Mononuclear cell (primary cell): Measurements from ENCODE around the gene CTTNBP2NL. TPM values are rescaled to one million over a fixed set of nuclear protein-coding genes. Genes with fewer than 3 reads are reported as not detected.
"Not testable (repeated sequence)": the region's sequence is repeated elsewhere in the genome, so short reads cannot be mapped to it uniquely, and the experiment has no call there.

Experiments used
- H3K27me3 ChIP-seq: 2 replicates; pipeline ENCODE4 v1.6.0; 2011; ENCODE audit warnings: low read length, control low read depth; ENCODE audit not compliant: insufficient read depth
- H3K4me1 ChIP-seq: 2 replicates; pipeline ENCODE4 v1.5.1; 2011; ENCODE audit warnings: mild to moderate bottlenecking, low read length, control low read depth; ENCODE audit not compliant: insufficient read depth
- H3K4me3 ChIP-seq: 2 replicates; pipeline ENCODE4 v1.5.1; 2011; ENCODE audit warnings: mild to moderate bottlenecking, low read length, moderate library complexity
- H3K9me3 ChIP-seq: 2 replicates; pipeline ENCODE4 v1.5.1; 2011; ENCODE audit warnings: low read depth, mild to moderate bottlenecking, control low read depth, low read length
- total RNA-seq: library from RNA; depleted of rRNA; stranded (reverse); fragments of >200 nt; gene quantifications from one replicate; pipeline ENCODE4 v1.2.3, GENCODE V29; 2012

The CTTNBP2NL gene
- total RNA-seq, 1 donor = 0.63 TPM

DNA sequence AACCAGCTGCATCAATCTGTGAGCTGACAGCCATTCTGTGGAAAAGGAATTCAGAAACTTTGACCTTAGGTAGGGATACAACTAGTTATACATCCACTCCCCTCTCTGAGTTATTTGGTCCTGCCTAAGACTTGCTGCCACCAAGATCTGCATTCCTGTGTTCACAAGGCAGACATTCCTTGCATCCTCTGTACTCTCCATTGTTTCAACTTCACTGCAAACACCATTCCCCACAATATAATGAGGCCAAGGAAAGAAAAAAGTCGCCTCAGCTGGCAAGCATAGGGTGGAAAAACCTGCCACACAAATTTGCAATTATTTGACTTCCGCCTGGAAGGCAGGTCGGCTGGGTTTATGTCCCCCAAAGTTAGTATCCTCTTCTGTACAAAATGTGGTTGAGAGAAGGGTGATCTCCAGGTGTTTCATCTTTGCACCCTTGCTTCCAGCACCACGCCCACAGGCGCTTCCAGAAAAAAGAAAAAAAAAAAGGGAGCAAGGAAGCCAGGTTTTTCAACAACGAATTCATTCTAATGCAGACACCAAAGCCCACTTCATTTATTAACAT, 676 bp upstream of the CTTNBP2NL start:
- peaks cover 40% of the 10 kb centered on the region for H3K4me1 ChIP-seq
- H3K27me3 ChIP-seq = peaks cover 3% of the 10 kb centered on the region
- peak overlapping the region; percentile 71 for H3K4me3 ChIP-seq
- H3K9me3 ChIP-seq = no peaks in the 10 kb centered on the region

DNA sequence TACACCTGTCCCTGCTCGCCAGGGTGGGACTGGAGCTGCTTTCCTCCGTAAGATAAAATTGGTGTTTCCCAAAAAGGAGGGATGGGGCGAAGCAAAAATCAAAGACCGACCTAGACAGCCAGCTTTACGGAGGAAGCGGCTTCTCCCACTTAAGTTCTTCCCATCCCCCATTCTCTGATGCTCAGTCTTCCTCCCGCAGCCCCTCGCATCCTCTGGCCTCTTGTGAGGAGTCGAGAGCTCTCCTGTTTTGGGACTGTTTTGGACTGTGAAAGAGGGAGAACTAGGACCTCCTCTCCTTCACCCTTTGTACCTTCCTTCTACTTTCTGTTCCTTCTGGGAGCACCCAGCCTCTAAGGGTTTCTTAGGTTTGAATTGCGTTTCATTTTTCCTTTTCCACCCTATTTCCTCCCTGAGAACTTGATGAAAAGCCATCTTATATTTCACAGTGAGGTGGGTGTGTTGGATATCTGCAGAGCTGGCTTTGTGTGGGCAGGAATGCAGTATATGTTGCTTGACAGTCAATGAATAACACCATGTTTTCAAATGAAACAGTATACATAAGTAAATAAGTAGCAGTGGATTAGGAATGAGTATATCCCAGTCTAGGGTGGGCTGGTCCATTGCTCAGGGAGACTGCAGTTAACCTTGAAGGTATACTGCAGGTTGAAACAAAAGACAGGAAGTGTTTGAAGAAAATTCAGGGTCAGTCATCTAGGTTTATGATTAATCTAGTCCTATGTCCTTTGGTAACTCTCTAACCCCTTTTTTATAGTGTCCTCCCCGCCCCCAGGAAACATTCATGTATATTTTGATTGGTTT, 848 bp downstream of the CTTNBP2NL start:
- H3K9me3 ChIP-seq = no peaks in the 10 kb centered on the region
- H3K4me3 ChIP-seq = peak overlapping the region; percentile 71
- peaks cover 32% of the 10 kb centered on the region for H3K4me1 ChIP-seq
- H3K27me3 ChIP-seq = peaks cover 3% of the 10 kb centered on the region

DNA sequence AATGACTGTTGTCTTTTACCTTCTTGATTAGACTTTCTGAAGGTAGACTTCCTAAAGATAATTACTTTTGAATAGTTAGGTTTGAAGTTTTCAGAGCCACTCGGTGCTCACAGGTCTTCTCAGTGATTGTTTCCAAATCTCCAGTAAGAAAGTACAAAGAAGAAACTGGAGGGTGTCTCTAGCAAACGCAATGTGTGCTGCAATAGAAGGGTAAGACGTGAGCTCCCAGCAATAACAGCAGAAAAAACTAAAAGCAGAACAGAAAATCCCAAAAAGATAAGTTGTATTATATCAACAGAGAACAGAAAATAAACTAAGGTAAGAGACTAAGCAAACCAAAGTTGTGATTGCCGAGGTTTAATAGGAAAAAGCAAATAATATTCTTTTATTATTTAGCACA, 1.8 kb downstream of the CTTNBP2NL start:
- Histone ChIP-seq H3K4me3 (no peak overlapping the region), H3K9me3 (no peaks in the 10 kb centered on the region), H3K4me1 (peaks cover 32% of the 10 kb centered on the region), H3K27me3 (peaks cover 3% of the 10 kb centered on the region)

DNA sequence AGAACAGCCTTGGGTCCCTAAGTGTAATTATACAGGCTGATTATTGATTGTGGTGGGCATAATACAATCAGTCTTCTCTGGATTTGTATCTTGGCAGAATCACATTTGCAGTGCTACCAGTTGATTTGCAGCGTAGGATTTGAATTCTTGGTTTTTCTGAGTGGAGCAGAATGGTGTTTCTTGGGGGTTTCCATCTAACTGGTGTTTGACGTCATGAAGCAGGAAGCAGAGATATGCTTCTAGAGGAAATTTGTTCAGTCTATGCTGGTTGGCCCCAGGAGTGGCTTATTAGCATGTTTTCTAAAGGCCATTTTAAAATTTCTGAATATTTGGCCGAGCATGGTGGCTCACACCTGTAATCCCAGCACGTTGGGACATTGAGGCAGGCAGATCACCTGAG, 3.4 kb downstream of the CTTNBP2NL start:
- peaks cover 21% of the 10 kb centered on the region for H3K4me1 ChIP-seq
- no peaks in the 10 kb centered on the region for H3K27me3 ChIP-seq
- no peak overlapping the region for H3K4me3 ChIP-seq
- H3K9me3 ChIP-seq = no peaks in the 10 kb centered on the region

DNA sequence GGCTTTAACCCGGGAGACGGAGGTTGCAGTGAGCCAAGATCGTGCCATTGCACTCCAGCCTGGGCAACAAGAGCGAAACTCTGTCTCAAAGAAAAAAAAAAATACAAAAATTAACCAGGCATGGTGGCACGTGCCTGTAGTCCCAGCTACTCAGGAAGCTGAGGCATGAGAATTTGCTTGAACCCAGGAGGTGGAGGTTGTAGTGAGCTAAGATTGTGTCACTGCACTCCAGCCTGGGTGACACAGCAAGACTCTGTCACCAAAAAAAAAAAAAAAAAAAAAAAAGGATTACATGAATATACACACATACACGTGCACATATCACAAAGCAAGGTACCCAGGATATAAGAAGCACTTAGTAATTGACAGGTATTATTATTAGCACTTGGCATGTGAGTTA, 4.7 kb downstream of the CTTNBP2NL start:
- not testable (repeated sequence) for H3K4me1 ChIP-seq, H3K27me3 ChIP-seq, H3K9me3 ChIP-seq, H3K4me3 ChIP-seq

DNA sequence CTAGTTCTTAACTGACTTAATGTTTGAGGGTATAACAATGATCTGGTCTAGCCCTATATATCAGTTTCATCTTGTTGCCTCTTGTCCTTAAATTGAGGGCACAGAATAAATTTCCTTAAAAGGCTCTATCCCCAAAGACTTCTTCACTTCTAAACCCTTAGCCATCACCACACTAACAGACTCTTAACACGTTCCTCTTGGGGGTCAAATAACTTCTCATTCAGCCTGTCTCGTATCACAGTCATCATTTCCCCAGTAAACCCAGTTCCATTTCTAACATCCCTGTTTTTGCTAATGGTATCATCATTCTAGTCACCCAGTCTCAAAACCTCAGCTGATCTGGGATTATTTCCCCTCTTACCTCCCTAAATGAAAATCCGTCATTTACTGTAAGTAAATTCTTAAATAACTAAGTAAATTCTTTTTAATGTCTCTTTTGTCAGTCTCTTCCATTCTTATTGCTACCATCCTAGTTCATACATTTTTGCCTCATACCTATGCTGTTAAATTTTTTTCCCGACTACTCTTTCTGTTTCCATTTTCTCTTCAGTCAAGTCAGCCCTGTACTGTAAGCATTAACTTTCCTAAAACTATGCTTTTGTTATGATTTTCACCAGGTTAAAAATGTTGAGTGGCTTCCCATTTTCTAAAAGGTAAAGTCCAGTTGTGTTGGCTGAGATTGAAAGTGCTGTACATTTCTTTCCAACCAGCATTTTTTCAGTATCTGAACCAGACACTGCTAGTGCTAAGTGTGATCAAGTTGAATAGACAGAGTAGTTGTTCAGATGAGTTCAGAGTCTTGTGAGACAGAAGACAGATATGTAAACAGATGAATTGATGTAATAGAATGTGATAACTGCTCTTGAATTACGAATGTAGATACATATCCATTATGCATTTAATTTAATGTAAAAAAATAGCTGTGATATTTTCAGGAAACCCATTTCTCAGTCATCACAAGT, 6.9 kb downstream of the CTTNBP2NL start:
- H3K27me3 ChIP-seq = no peaks in the 10 kb centered on the region
- no peaks in the 10 kb centered on the region for H3K4me1 ChIP-seq
- H3K9me3 ChIP-seq = no peaks in the 10 kb centered on the region
- no peak overlapping the region for H3K4me3 ChIP-seq

DNA sequence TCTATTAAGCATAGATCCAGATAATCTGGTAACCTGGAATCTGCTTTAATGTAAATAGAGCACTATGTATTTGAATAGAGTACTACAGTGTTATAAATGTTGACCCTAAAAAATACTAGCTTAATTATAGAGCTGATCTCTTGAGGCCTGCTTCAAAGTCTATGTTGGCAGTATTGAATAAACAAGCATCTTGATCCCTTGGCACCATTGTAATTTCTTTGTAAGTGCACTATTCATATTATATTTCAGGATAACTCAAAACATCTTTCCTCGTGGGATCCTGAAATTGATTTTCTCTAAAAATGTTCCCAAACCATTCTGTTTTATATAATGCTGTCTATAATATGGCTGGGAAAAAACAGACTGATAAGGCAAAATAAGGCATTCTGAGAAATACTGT, 10.8 kb downstream of the CTTNBP2NL start:
- H3K27me3 ChIP-seq = no peaks in the 10 kb centered on the region
- no peaks in the 10 kb centered on the region for H3K4me1 ChIP-seq
- H3K9me3 ChIP-seq = no peaks in the 10 kb centered on the region
- no peak overlapping the region for H3K4me3 ChIP-seq

DNA sequence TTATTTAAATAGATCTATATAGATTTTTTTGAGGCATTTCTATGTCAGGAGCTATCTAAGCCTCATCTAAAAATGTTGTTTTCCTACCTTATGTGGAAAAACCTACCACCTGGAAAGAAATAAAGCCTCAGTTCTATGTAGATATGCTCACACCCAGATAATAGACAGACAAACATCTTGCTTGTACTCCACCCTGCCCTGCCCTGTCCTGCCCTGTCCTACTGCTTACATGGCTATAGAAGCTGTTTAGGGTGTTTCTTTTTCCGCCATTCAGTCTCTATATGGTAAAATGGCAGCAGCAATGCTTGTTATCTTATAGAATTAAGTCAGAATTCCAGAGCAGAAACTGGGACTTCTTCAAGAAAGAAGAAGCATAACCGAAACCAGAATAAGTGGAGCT, 13.4 kb downstream of the CTTNBP2NL start:
- no peak overlapping the region for H3K4me3 ChIP-seq
- no peaks in the 10 kb centered on the region for H3K9me3 ChIP-seq
- no peaks in the 10 kb centered on the region for H3K27me3 ChIP-seq
- H3K4me1 ChIP-seq = no peaks in the 10 kb centered on the region

DNA sequence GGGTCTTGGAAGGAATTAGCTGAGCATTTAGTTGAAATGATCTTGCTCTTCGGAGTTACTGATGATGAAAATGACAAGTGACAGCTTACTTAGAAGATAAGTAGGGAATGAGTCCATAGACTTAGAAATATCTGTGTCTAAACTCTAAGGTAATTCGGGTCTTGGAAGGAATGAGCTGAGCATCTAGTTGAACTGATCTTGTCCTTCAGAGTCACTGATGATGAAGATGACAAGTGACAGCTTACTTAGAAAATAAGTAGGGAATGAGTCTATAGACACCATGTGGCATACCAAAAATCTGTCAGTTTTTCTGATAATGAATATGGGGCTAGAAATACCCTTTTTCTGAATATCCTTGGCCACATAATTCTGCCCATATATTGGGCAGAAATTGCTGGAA, 14.7 kb downstream of the CTTNBP2NL start:
- Histone ChIP-seq H3K27me3 (no peaks in the 10 kb centered on the region), H3K4me3 (no peak overlapping the region), H3K9me3 (no peaks in the 10 kb centered on the region)

DNA sequence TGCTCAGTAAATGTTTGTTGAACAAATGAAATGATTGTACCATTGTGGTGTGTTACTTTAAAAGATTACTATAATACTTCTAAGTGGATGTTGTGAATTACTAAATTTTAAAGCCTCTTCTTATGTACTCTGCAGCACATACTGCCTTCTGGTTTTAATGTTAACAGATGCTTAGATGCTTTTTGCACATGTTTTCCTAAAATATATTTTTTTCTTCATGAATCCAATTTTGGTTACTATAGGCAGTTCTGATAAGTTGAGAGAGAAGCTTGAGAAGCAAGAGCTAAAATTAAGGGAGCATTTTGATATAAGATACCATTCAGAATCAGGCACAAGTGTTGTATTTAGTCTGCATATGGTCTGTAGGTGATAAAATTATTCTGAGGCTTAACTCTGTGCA, 21.3 kb downstream of the CTTNBP2NL start:
- Histone ChIP-seq H3K4me1 (no peaks in the 10 kb centered on the region), H3K4me3 (no peak overlapping the region), H3K27me3 (no peaks in the 10 kb centered on the region), H3K9me3 (no peaks in the 10 kb centered on the region)

More for the DNA sequence above, 14.7 kb downstream of the CTTNBP2NL start:
- no peaks in the 10 kb centered on the region for H3K4me1 ChIP-seq

DNA sequence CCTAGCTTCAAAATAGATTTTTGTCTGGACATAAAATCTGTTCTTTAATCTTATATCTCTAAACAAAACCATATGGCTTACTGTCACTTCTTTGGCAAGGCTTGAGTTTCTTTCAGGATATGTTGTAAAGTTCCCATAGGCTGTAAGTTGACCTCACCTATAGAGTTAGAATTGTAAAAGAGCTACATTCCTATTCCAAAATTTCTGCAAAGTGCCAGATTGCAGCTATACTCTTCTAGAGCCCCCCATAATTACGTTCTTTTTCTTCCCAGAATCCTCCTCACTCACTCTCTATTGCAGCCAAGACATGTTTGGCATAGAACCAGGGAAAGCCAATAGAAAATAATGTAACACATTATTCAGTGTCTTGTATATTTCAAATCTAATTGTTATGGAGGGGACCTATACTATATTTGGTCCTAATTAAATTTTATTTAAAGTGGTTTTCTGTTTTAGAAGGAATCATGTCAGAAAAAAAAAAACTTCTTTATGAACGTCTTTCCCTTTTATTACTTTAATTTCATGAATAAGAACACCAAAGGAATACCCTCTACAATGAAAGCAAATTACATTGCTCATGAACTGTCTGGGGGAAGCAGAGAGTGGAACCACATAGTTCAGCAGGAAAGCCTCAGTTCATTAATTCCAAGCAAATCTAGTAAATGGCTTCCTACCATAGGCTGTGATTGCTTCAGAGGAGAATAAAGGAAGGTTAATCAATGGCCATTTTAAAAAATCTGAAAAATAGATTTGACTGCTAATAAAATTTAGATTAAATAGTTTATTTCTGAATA, 22.3 kb downstream of the CTTNBP2NL start:
- Histone ChIP-seq H3K4me3 (no peak overlapping the region), H3K4me1 (no peaks in the 10 kb centered on the region), H3K9me3 (no peaks in the 10 kb centered on the region), H3K27me3 (no peaks in the 10 kb centered on the region)

DNA sequence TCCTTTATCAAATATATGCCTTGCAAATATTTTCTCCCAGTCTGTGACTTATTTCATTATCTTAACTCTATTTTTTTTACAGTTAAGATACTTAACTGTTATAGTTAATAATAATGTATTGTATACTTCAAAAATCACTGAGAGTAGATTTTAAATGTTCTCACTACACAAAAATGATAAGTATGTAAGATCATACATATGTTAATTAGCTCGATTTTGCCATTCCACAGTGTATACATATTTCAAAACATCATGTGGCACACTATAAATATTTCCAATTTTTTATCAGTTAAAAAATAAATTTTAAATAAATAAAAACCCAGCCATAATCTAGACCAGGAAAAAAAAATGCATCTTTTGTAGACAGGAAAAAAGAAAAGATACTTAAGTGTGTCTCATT, 27.2 kb downstream of the CTTNBP2NL start:
- no peaks in the 10 kb centered on the region for H3K9me3 ChIP-seq
- no peak overlapping the region for H3K4me3 ChIP-seq
- H3K27me3 ChIP-seq = no peaks in the 10 kb centered on the region
- no peaks in the 10 kb centered on the region for H3K4me1 ChIP-seq

DNA sequence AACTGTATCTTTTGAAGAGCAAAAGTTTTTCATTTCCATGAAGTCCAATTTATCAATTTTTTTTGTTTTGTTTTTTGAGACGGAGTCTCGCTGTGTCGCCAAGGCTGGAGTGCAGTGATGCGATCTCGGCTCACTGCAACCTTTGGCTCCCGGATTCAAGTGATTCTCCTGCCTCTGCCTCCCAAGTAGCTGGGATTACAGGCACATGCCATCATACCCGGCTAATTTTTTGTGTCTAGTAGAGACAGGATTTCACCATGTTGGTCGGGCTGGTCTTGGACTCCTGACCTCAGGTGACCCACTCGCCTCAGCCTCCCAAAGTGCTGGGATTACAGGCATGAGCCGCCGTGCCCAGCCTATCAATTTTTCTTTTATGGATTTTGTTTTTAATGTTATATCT, 27.7 kb downstream of the CTTNBP2NL start:
- H3K27me3 ChIP-seq, H3K9me3 ChIP-seq, H3K4me1 ChIP-seq, H3K4me3 ChIP-seq: not testable (repeated sequence)

DNA sequence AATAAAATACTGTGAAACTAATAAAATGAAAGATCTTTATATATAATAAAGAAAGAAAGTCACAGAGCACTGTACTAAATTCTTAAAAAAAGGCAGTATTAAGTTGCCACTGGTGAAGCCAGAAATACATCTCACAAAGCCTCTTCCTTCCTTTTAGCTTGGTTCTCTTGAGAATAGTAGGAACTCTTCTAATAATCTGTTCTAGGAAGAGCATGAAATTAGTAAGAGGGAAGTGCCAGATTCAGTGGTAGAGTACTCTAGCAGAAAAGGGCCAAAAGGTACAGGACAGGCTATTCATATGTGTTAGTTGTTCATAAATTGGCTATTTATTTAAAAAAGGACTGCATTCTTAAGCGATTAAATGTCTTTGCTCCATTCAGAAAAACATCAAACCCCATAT, 33.7 kb downstream of the CTTNBP2NL start:
- no peaks in the 10 kb centered on the region for H3K9me3 ChIP-seq
- H3K27me3 ChIP-seq = no peaks in the 10 kb centered on the region
- H3K4me3 ChIP-seq = no peak overlapping the region
- peaks cover 9% of the 10 kb centered on the region for H3K4me1 ChIP-seq
